ENCODE measurements around the gene SHISAL2A. TPM values are rescaled to one million over a fixed set of nuclear protein-coding genes. Genes with fewer than 3 reads are reported as not detected.
A peak's percentile ranks its signal among the peaks of the same experiment; 100 is the strongest.

Gene SHISAL2A
- polyA plus RNA-seq, 1 donor from 2014 or later: not detected

DNA sequence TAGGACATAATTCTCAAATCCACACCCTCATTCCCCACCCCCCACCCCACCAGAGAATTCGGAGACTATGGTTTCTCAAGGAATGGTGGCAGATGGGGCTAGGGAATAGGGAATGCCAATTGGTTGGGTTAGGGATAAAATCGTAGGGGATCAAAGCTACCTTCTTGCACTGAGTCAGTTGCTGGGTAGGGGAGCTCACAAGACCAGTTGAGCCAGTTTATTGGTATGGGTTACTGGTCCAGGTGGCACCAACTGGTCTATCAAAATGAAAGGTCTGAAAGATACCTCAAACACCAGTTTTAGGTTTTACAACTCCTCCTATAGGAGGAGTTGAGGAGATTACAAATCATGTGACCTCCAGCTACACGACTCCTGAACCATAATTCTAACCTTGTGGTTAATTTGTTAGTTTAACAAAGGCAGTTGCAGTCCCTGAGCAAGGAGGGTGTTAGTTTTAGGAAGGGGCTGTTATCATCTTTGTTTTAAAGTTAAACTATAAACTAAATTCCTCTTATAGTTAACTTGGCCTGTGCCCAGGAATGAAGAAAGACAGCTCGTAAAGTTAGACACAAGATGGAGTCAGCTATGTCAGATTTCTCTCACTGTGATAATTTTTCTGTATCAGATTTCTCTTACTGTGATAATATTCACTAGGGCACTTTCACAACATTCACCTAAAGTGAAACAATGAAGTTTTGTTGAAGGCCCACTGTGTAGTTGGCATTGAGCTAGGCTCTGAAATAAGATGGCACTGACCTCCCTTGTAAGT, 2.5 kb downstream of the SHISAL2A start:
- Histone ChIP-seq H3K9me2 (ENCODE audit: insufficient read depth, low read length) (no peaks in the 10 kb centered on the region), H3K79me2 (replicated peaks; ENCODE audit: insufficient read depth, low read length) (no peaks in the 10 kb centered on the region), H3K4me2 (ENCODE audit: low read length) (no peak overlapping the region), H3K36me3 (ENCODE audit: insufficient read depth, low read length) (no peaks in the 10 kb centered on the region), H4K20me1 (ENCODE audit: insufficient read depth) (no peaks in the 10 kb centered on the region), H3K27me3 (ENCODE audit: insufficient read depth, low read depth, low read length) (peaks cover 24% of the 10 kb centered on the region), H3K4me3 (ENCODE audit: low read length) (no peak overlapping the region), H2AFZ (ENCODE audit: low read depth, low read length) (no peak overlapping the region), H3K27ac (ENCODE audit: low read length) (no peak overlapping the region), H3K9me3 (ENCODE audit: low read length) (no peaks in the 10 kb centered on the region), H3K9ac (ENCODE audit: low read length) (no peak overlapping the region), H3F3A (ENCODE audit: insufficient read depth, low read length, poor library complexity, severe bottlenecking) (no peaks in the 10 kb centered on the region)
- TF ChIP-seq EP300 (conservative IDR thresholded peaks at IDR 0.05; ENCODE audit: poor library complexity, severe bottlenecking): no peak
- TF ChIP-seq RAD21 (conservative IDR thresholded peaks at IDR 0.05): no peak
- no peak for TF ChIP-seq TAF1 (IDR thresholded peaks at IDR 0.05; ENCODE audit: low read depth)
- no peak for TF ChIP-seq SMC3 (conservative IDR thresholded peaks at IDR 0.05; ENCODE audit: poor library complexity)
- no peak for TF ChIP-seq EZH2 (IDR thresholded peaks at IDR 0.05; ENCODE audit: borderline replicate concordance, insufficient read depth, low read length, poor library complexity, severe bottlenecking)
- TF ChIP-seq, protein P1, sequence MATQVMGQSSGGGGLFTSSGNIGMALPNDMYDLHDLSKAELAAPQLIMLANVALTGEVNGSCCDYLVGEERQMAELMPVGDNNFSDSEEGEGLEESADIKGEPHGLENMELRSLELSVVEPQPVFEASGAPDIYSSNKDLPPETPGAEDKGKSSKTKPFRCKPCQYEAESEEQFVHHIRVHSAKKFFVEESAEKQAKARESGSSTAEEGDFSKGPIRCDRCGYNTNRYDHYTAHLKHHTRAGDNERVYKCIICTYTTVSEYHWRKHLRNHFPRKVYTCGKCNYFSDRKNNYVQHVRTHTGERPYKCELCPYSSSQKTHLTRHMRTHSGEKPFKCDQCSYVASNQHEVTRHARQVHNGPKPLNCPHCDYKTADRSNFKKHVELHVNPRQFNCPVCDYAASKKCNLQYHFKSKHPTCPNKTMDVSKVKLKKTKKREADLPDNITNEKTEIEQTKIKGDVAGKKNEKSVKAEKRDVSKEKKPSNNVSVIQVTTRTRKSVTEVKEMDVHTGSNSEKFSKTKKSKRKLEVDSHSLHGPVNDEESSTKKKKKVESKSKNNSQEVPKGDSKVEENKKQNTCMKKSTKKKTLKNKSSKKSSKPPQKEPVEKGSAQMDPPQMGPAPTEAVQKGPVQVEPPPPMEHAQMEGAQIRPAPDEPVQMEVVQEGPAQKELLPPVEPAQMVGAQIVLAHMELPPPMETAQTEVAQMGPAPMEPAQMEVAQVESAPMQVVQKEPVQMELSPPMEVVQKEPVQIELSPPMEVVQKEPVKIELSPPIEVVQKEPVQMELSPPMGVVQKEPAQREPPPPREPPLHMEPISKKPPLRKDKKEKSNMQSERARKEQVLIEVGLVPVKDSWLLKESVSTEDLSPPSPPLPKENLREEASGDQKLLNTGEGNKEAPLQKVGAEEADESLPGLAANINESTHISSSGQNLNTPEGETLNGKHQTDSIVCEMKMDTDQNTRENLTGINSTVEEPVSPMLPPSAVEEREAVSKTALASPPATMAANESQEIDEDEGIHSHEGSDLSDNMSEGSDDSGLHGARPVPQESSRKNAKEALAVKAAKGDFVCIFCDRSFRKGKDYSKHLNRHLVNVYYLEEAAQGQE (IDR thresholded peaks at IDR 0.05; ENCODE audit: borderline replicate concordance): no peak
- TF ChIP-seq, protein P2, sequence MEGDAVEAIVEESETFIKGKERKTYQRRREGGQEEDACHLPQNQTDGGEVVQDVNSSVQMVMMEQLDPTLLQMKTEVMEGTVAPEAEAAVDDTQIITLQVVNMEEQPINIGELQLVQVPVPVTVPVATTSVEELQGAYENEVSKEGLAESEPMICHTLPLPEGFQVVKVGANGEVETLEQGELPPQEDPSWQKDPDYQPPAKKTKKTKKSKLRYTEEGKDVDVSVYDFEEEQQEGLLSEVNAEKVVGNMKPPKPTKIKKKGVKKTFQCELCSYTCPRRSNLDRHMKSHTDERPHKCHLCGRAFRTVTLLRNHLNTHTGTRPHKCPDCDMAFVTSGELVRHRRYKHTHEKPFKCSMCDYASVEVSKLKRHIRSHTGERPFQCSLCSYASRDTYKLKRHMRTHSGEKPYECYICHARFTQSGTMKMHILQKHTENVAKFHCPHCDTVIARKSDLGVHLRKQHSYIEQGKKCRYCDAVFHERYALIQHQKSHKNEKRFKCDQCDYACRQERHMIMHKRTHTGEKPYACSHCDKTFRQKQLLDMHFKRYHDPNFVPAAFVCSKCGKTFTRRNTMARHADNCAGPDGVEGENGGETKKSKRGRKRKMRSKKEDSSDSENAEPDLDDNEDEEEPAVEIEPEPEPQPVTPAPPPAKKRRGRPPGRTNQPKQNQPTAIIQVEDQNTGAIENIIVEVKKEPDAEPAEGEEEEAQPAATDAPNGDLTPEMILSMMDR (IDR thresholded peaks at IDR 0.05; ENCODE audit: poor library complexity, severe bottlenecking): no peak
- no peak for TF ChIP-seq MXI1 (conservative IDR thresholded peaks at IDR 0.05; ENCODE audit: poor library complexity, severe bottlenecking)
- TF ChIP-seq POLR2AphosphoS5 (IDR thresholded peaks at IDR 0.05): no peak

DNA sequence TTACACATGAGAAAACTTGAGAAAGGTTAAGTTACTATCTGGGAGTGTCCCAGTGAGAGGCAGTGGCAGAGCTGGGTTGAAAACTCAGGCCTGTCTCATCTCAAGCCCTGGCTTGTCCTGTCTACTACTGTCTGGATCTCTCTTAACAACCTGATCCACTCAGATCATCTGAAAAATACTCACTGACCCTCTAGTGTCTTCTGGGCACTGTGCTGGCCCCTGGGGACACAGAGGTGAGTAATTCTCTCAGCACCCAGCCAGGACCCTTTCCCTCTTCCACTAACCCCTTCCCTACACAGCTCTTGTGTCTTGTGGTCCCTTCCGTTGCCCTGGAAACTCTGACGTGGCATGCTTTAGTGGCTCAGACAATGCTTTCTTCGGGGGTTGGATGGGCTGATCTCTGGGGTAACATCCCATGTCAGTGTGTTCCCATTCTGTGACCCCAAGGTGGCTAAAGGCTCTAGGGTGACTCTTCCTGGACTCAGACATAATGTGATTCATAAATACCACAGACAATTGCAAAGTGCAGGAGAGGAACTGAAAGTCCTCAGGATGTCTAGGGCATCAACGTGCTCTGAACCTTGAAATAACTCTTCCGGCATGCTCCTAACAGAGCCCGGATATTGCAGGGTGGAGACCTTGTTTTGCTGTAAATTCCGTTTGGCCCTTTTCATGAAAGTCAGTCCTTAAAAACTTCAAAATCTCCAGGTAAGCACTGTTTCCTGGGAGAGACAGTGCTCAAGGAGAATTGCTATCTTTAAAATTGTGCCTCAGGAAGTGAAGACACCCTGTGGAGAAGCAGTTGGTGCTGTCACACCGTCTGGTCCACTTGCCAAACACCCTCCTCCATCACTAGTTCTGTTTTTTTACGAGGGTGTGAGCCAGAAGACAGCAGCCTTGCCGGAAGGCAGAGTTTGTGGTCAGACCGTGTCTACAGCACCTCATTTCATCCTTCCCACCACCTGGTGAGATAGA, 4.0 kb downstream of the SHISAL2A start:
- H3K4me2 ChIP-seq (ENCODE audit: low read length): no peak overlapping the region
- peak overlapping the region; percentile 25 for H3K9ac ChIP-seq (ENCODE audit: low read length)
- no peaks in the 10 kb centered on the region for H3F3A ChIP-seq (ENCODE audit: insufficient read depth, low read length, poor library complexity, severe bottlenecking)
- peaks cover 21% of the 10 kb centered on the region for H3K27me3 ChIP-seq (ENCODE audit: insufficient read depth, low read depth, low read length)
- no peak overlapping the region for H3K4me3 ChIP-seq (ENCODE audit: low read length)
- H2AFZ ChIP-seq (ENCODE audit: low read depth, low read length): no peak overlapping the region
- no peak overlapping the region for H3K27ac ChIP-seq (ENCODE audit: low read length)
- no peaks in the 10 kb centered on the region for H3K79me2 ChIP-seq (replicated peaks; ENCODE audit: insufficient read depth, low read length)
- H3K36me3 ChIP-seq (ENCODE audit: insufficient read depth, low read length): no peaks in the 10 kb centered on the region
- TF ChIP-seq TAF1 (IDR thresholded peaks at IDR 0.05; ENCODE audit: low read depth) (no peak), EZH2 (IDR thresholded peaks at IDR 0.05; ENCODE audit: borderline replicate concordance, insufficient read depth, low read length, poor library complexity, severe bottlenecking) (no peak), MXI1 (conservative IDR thresholded peaks at IDR 0.05; ENCODE audit: poor library complexity, severe bottlenecking) (no peak), SMC3 (conservative IDR thresholded peaks at IDR 0.05; ENCODE audit: poor library complexity) (no peak), POLR2AphosphoS5 (IDR thresholded peaks at IDR 0.05) (no peak), RAD21 (conservative IDR thresholded peaks at IDR 0.05) (no peak), EP300 (conservative IDR thresholded peaks at IDR 0.05; ENCODE audit: poor library complexity, severe bottlenecking) (no peak)
- TF ChIP-seq, protein P2 (IDR thresholded peaks at IDR 0.05; ENCODE audit: poor library complexity, severe bottlenecking): no peak
- TF ChIP-seq, protein P1 (IDR thresholded peaks at IDR 0.05; ENCODE audit: borderline replicate concordance): no peak
- H3K9me3 ChIP-seq (ENCODE audit: low read length): no peaks in the 10 kb centered on the region
- H4K20me1 ChIP-seq (ENCODE audit: insufficient read depth): no peaks in the 10 kb centered on the region
- H3K9me2 ChIP-seq (ENCODE audit: insufficient read depth, low read length): no peaks in the 10 kb centered on the region
